HG03432 (cell line): ENCODE measurements around the gene ABHD16B.

Experiments
- ATAC-seq: cut with Tn5 transposase; IDR thresholded peaks from one replicate; pipeline ENCODE4 v1.9.1; 2021; ENCODE audit warnings: mild to moderate bottlenecking, moderate library complexity; ENCODE audit not compliant: unreplicated experiment

The ABHD16B gene

DNA sequence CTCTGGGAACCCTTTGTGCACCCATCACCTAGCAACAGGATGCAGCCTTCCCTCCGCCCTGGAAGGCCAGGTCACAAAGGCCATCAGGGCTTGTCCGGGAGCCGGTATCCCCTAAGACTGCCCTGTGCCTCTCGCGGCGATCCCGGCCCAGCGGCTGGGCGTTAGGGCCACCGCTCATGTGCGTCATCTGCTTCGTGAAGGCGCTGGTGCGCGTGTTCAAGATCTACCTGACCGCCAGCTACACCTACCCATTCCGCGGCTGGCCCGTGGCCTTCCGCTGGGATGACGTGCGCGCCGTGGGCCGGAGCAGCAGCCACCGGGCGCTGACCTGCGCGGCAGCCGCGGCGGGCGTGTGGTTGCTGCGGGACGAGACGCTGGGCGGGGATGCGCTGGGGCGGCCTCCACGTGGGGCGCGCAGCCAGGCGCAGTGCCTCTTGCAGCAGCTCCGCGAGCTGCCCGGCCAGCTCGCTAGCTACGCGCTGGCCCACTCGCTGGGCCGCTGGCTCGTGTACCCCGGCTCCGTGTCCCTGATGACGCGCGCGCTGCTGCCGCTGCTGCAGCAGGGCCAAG, at the start of gene ABHD16B:
ABHD16B (plus strand) TSS at position 134 of the 570 bp plus-strand sequence; CDS start at position 177, 43 bp downstream.
- no peak for ATAC-seq

DNA sequence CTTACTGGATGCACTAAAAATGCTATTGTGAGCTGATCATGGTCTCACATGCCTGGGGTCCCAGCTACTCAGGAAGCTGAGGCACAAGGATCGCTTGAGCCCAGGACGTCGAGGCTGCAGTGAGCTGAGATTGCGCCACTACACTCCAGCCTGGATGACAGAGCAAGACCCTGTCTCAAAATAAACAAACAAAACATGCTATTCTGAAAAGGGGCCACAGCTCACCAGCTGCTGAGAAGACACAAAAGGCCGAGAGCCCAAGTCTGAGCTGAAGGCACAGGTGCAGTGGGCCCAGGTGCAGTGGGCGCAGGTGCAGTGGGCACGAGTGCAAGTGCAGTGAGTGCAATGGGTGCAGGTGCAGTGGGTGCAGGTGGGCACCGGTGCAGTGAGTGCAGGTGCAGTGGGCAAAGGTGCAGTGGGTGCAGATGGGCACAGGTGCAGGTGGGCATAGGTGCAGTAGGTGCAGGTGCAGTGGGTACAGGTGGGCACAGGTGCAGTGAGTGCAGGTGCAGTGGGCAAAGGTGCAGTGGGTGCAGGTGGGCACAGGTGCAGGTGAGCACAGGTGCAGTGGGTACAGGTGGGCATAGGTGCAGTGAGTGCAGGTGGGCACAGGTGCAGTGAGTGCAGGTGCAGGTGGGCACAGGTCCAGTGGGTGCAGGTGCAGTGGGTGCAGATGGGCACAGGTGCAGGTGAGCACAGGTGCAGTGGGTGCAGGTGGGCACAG, 46.2 kb upstream of the ABHD16B start:
- no peak for ATAC-seq

DNA sequence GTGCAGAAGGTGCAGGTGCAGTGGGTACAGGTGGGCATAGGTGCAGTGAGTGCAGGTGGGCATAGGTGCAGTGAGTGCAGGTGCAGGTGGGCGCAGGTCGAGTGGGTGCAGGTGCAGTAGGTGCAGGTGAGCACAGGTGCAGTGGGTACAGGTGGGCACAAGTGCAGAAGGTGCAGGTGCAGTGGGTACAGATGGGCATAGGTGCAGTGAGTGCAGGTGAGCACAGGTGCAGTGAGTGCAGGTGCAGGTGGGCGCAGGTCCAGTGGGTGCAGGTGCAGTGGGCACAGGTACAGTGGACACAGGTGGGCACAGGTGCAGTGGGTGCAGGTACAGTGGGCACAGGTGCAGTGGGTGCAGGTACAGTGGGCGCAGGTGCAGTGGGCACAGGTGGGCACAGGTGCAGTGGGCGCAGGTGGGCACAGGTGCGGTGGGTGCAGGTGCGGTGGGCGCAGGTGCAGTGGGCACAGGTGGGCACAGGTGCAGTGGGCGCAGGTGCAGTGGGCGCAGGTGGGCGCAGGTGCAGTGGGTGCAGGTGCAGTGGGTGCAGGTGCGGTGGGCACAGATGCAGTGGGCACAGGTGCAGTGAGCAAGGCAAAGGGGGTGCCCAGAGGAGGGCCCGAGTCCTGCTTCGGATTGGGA, 45.6 kb upstream of the ABHD16B start:
- no peak for ATAC-seq

DNA sequence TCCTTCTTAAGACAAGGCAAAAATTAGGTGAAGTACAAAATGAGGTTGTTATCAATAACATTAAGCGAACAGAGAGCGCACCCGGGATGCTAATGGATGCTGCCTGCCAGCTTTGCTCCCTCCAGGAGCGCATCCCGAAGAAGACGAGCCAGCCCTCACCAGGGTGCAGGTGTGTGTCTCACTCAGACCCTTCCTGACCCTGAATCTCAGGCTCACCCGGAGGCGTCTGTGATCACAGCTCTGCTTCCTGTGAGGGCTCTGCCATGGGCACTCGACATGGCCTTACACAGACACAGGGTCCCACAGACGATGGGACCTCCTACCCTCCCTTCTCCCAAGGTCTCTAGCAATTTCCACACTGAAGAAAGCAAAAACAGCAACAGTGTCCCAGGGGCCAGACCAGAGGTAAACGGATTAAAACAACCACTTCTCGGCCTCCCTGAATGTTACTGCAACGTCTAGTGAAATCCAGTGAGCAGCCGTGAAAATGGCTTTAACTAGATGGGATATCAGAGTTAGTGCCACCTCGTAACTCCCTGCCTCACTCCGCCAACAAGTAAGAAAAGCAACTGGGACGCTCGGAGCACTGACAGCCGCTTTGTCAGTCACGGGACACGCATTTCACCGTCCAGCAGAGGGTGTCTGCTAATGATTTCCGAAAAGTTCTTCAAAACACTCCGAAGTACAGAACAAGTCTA, 41.9 kb upstream of the ABHD16B start:
- no peak for ATAC-seq

DNA sequence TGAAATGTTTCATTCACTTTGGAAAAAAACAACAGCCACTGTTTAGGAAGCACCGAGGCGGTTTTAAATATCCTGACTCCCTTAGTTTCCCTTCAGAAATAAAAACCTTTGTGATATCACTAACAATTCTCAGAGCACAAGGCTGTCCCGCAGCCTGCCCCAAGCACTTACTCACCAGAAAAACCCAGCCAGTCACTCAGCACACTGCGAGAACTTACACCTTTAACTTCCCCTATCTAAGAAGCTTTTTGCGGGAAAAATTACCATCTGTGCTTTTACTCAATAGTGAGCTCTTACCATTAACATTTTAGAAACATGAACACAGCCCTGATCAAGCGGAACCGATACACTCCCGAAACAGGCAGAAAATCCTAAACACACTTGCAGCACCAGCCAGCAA, 39.5 kb upstream of the ABHD16B start:
- no peak for ATAC-seq

DNA sequence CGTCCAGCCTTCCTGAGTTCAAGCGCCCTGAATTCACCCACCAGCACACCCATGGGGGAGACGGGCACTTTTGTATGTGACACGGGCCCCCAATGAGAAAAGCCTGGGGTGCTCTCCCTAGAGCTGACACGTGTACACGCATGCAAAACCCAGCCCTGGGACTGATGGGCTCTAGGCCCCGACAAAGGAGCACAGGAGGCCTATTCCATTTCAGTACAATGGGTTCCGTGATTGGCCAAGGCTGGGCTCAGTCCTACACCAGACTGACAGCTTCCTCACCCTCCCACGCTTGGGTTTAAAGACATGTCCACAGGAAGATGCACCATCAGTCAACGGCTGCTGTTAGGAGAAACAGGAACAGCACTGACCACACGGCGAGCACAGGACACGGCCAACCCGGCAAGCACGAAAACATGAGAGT, 39.0 kb upstream of the ABHD16B start:
- ATAC-seq = no peak

DNA sequence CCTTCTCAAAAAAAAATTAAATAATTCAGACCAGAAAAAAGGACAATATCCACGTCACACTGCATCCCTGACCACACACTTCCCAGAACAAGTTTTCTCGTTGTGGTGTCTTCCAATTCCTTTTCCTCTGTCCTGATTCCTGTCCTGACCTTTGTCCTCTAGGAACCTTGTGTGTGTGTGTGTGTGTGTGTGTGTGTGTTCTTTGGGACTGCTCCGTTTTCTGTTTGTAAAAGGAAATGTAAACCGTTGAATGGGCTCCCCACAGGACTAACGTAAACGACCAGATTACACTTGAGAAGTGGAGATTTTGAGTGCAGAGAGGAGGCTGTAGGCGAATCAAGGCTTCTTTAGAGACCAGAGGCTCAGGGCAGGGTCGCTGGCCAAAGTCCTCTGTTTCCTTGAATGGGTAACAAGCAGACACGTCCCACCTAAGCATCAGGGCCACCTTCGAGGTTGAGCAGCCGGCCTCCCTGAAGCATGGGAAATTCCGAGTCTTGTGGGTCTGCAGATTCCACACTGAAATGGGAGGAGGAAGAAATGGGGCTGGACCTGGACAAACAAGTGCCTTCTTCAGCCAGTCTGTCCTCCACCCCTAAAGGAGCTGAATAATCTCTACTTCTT, 37.5 kb upstream of the ABHD16B start:
- no peak for ATAC-seq

DNA sequence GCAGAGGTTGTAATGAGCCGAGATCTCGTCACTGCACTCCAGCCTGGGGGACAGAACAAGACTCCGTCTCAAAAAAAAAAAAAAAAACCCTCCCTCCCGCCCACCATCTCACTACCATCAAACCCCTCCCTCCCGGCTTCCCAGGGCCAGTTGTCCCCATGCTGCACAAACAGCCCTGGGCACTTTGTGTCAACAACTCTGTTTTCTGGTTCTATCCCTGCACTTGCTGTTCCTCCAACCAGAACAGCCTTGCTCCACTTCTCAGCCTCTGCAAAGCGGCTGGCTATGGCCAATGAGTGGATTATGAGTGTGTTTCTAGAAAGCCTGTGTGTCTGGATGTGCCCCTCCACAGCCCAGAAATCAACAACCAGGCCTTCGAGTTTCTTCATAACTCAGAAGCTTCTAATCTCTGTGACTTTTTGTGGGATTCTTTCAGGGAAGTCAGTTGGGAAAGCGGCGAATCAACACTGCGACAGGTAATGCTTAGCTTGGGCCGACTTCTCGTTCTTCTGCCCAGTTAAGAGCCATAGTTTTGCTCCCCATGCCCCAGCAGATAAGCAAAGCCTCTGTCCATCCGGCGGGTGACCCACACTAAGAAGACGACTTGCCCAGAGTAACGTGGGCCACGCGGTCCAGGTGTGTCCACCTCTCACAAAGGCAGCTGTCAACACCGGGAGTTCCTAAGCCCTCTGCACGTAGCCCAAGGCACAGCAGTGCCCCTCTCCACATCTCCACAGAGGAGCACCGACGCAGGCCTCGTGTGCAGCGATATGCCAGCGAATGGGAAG, 35.8 kb upstream of the ABHD16B start:
- no peak for ATAC-seq

DNA sequence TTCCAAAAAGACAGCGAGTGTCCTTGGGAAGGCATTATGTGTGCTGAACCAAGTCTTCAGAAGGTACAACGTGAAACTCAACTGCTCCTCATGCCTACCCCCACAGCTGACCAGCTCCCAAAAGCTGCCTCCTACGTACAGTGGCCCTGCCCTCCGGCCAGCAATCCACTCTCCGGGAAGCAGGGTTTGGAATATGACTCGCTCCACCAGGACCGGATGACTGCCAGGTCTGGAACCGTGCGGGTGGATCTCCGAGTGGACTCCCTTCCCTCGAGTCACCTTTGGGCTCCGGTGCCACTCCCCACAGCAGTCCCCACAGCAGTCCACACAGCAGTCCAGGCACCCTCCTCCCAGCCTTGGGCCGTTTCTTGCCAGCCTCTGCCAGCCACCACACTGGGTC, 34.5 kb upstream of the ABHD16B start:
- ATAC-seq = no peak

DNA sequence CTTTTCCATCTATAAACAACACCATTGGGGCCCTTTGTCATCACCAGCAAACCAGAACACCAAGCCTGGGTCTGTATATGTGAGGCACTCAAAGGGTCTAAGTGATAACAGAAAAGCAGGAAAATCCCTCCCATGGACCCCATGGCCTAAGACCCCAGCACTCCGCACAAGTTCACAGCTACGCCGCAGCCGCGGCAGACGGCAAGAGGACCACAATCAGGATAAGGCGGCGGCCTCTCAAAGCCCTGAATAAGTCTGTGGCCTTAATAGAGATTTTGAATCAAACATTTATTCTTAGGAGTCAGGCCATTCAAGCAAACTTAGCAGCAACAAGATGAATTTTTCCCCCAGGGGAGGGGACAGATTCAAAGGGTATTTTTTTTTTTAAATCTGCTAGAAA, 33.2 kb upstream of the ABHD16B start:
- no peak for ATAC-seq

DNA sequence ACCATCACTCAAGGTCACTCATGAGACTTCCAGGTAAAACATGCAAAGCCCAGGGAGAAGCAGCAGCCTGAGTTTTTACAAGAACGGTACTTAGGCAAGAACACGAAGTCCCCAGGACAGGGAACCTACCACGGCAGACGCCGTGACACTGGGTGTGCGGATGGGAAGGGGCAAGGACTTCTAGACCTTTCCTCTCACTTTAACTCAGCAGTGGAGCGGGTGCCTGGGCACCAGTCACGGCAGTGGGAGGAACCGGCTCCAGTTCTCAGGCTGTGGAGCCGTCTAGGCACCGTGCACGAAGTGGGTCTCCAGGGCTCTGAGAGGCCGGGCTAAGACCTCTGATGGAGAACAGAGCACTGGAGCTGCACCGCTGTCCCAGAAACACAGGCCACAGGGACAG, 32.8 kb upstream of the ABHD16B start:
- ATAC-seq = no peak

DNA sequence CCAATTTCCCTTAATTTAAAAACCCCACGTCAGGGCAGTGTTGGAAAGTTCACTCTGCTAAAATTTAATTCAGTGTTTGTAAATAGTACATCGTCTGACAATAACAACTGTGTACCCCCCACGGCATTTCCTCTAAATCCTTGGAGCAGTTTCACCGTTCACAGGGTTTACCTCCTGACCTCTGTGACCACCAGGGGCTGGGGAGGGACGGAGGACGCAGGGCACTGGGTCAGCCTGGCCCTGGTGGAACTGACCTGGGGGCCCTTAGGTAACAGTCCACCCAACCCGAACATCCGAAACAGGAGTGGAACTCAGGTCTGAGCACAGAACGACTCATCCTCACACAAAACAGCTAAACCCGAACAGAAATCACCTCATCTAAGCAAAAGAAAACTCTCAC, 32.3 kb upstream of the ABHD16B start:
- ATAC-seq = no peak

DNA sequence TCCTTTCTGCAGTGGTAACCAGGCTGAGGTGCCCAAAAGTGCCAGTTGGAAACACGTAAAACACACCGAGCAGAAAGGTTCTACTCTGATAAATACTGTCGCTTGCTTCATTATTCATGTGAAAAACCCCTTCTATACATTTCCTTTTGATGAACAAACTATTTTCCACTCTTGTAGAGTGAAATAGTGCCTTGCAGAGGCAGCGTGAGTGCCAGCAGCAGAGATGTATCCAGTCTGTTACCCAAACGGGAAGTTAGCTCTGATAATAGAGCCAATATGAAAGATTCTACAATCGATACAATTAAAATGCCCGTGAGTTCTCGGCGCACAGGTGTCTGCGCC, 31.7 kb upstream of the ABHD16B start:
- no peak for ATAC-seq

DNA sequence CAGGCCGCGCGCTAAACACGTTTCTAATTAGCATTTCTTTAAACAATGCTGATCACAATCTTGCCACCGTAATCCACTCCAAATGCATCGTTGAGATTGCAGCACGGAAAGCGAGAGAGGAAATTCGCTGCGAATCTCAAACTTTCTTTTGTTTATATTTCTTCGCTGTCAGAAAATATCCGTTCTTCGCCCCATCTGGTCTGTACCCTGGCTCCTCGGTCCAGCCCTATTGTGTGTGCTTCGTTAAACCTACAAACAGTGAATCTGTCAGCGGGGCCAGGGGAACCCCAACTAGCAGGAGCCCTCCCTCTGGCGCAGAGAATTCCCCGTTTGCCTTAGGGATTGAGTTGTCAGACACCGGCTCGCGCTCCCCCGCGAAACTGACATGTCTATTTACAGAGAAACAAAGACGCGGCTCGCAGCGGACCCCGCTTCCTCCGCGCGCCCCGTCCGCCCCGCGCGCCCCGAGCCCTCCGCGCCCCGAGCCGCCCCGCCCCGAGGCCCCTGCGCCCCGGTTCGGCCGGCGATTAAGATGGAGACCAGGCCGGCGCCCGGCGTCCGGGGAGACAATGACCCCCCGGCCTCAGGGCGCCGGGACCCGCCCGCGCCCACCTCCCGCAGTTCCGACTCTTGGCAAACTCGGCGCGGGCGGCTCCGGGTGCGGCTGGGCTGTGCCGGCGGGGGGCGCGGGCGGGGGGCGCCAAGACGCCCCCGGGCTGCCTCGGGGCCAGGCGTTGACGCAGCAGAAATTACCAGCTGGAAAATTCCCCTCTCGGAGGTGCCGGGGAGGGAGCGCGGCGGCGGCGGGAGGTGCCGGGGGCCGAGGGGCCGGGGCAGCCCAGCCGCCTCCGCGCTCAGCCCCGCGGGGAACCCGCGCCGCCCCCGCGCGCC, 31.1 kb upstream of the ABHD16B start:
- ATAC-seq = peak; percentile 20

DNA sequence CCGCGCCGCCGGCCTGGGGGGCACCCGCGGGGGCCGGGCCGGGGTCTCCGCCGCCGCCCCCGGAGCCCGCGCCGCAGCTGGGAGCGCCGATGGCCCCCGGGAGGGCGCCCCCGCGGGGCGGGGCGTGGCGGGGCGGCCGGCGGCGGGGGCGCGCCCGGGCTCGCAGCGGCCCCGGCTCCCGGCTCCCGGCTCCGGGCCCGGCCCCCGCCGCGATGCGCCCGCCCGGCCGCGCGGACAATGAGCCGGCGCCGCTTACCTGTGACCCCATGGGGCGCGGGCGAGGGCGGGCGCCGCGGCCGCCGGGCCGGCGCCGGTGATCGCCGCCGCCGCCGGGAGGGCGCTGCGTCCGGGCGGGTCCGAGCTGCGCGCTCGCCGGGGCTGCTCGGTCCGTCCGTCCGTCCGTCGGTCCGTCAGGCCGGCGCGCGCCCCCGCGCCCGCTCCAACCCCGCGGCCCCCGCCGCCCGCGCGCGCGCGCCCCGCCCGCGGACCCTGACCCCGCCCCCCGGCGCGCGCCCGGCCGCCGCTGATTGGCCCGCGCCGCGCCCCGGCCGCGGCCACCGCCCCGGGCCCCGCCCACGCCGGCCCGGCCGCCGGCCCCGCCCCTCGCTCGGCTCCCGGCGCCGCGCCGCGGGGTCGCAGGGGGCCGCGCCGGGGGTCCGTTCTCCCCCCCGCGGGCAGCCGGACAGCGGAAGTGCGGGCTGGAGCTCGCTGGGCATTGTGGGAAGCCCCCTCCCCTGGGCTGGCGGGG, 30.3 kb upstream of the ABHD16B start, which contains the start of gene ZBTB46:
ZBTB46 (minus strand) TSS at position 424 of the 748 bp plus-strand sequence. CDS start 40,507 bp downstream, outside the sequence.
- ATAC-seq = peak; percentile 58

DNA sequence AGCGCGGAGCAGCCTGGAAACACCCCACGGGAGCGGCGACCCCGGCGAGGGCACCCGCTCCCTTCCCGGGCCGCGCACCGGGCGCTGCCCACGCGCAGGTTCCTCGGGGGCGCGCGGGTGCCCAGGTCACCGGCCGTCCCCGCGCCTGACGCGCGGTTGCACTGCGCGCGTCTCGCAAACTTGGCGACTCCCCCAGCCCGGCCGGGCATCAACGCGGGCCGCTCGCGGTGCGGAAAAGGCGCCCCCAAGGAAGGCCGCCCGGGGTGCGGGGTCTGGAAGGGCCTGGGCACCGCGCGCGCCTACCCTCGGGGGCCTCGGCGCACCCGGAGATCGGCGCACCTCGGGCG, 29.7 kb upstream of the ABHD16B start:
- peak; percentile 3 for ATAC-seq

DNA sequence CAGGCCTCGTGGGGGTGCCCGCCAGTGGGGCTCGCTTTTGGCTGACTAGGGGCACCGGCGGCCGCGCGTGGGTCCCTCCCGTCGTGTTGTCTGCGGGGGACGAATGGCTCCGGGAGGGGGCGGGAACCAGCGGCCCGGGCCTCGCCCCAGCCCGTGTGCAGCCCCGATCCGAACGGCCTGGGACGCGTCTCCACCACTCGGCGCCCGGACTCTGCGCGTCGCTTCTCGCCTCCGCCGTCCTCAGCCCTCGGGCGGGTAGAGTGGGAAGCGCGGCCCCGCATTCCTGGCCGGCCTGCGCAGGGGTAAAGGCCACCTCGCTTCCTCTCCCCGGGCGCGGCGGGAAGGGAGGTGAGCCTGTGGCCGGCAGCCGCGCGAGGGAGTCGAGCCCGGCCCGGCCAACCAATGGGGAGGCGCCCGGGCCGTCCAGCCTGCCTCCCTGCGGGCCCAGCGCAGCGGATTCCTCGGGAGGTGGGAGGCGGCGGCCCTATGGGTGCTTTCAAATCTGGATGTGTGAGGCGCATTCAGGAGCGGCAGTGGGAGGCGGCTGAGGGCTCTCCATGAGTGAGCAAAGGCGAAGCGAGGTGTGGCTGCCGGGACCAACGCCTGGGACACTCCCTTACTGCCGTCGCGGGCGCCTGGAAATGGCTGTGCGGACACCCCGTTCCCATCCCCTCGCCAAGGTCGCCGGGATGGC, 29.2 kb upstream of the ABHD16B start:
- ATAC-seq = no peak

DNA sequence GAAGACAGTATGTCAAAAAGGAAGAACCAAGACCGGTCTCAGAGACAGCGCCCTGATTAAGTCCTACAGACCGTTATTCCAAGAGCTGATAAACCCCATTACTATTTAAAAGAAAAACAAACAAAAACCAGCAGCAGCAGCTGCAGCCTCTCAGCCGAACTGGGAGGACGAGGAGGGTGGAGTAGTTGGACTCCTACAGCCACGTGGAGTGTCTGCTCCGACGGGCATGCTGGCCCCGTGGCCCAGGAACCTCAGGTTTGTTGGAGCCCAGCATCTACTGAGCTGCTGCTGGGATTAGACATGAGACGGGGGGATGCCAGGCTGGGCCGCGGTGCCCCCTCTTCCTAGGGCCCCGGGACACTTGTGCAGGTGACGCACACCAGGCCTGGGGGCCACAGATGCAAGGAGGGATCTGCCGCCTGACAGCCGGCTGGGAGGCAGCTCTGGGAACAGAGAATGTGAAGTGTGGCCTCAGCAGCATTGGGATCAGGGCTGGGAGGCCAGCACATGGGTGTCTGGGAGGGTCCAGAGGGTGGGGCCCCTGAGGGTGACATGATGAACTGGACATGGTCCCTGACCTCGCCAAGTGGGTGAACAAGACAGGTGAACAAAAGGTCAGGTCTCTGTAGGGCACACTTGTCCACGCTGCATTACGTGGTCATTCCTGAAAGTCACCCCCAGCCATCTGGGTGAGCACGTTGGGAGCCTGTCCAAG, 27.4 kb upstream of the ABHD16B start:
- no peak for ATAC-seq
